Stomach (tissue), 9 donors: ENCODE measurements around the gene NR0B2. TPM values are rescaled to one million over a fixed set of nuclear protein-coding genes. Genes with fewer than 3 reads are reported as not detected.

Source experiments
- DNase-seq, 2 donors: peaks; one replicate each; pipeline versions ENCODE4 v3.0.0 to v3.0.0-alpha.2; 2013 to 2019
- H3K27ac ChIP-seq, 5 donors: fragments of 200-600 bp in 4 of 5; sonication (generic) in 4 of 5; one replicate each; pipeline ENCODE4 v1.5.1; 2013 to 2019; ENCODE audit warnings: mild to moderate bottlenecking in 1 of 5, moderate library complexity in 1 of 5
- H3K27me3 ChIP-seq, 3 donors: fragments of 200-600 bp; sonication (generic); one replicate each; pipeline ENCODE4 v1.5.1; 2017 to 2019; ENCODE audit warnings: mixed run types in 1 of 3
- H3K36me3 ChIP-seq, 4 donors: fragments of 200-600 bp; sonication (generic); 1 replicate in 3 of 4; 2 replicates in 1 of 4; pipeline ENCODE4 v1.5.1; 2016 to 2019
- H3K4me1 ChIP-seq, 4 donors: fragments of 200-600 bp; sonication (generic); one replicate each; pipeline ENCODE4 v1.5.1; 2016 to 2019
- H3K4me3 ChIP-seq, 4 donors: fragments of 200-600 bp; sonication (generic) in 3 of 4; one replicate each; pipeline ENCODE4 v1.5.1; 2016 to 2019; ENCODE audit warnings: mild to moderate bottlenecking in 1 of 4
- H3K9me3 ChIP-seq, 4 donors: fragments of 200-600 bp; sonication (generic); one replicate each; pipeline ENCODE4 v1.5.1; 2016 to 2019
- CTCF ChIP-seq, 7 experiments: fragments of 450-650 bp in 4 of 7; fragments of 200-600 bp in 3 of 7; sonication (generic) in 3 of 7; IDR thresholded peaks; one replicate each; pipeline ENCODE4 v1.5.1; 2016 to 2019; ENCODE audit warnings: antibody characterized with exemption in 7 of 7, control low read depth in 2 of 7, mild to moderate bottlenecking in 1 of 7
- EP300 ChIP-seq: sonication (generic); formaldehyde crosslinking; IDR thresholded peaks from one replicate; pipeline ENCODE4 v1.6.1; 2017; ENCODE audit warnings: antibody characterized with exemption
- POLR2A ChIP-seq, 4 donors: fragments of 450-650 bp; IDR thresholded peaks; one replicate each; pipeline ENCODE4 v1.6.1; 2016; ENCODE audit warnings: antibody characterized with exemption in 4 of 4, control low read depth in 2 of 4, mild to moderate bottlenecking in 1 of 4, moderate library complexity in 1 of 4
- POLR2AphosphoS5 ChIP-seq, 3 donors: sonication (generic); formaldehyde crosslinking; IDR thresholded peaks; one replicate each; pipeline ENCODE4 v1.6.1; 2016; ENCODE audit warnings: antibody characterized with exemption in 3 of 3
- WGBS, 5 donors: extraction: QIAGEN DNeasy Blood & Tissue Kit in 3 of 5; methylation state at CpG; one replicate each; pipeline versions ENCODE4 v1.1.5 to v1.1.7; 2013 to 2018; 5-methylcytosine and 5-hydroxymethylcytosine counted together
- intact Hi-C: fragments of 100-400 bp; cut with DNase I; formaldehyde crosslinking; loops from one replicate; pipeline ENCODE4 v1.15.1; 2023; ENCODE audit warnings: low total_unique reads
- polyA plus RNA-seq, 3 donors: library from polyadenylated mRNA; stranded (reverse); fragments of 200-250 nt; gene quantifications; one replicate each; pipeline ENCODE4 v1.2.3, GENCODE V29; 2013
- total RNA-seq, 5 donors: library from RNA; depleted of rRNA; stranded (reverse); fragments of >200 nt; gene quantifications; one replicate each; pipeline versions ENCODE4 v1.1.0 to v1.2.3, GENCODE V29; 2014 to 2016
- donor health status: healthy with polysubstance abuse.
- donor health status: Bipolar disorder and iron deficiency.
- donor health status: healthy.

Gene NR0B2
- total and polyA plus RNA-seq, 8 donors = 8.3 to 63.3 (median 26.5) TPM; not detected in 2

- DNase-seq = peak; percentile 98 to 99
- 0 to 1% (median 1%) methylated on average over 67 to 83 of the region's 83 CpGs for WGBS, 5 donors
- H3K9me3 ChIP-seq = no peaks in the 10 kb centered on the region
- H3K4me1 ChIP-seq = peaks cover 16 to 52% (median 30%) of the 10 kb centered on the region in 4 donors
- peaks cover 27 to 37% (median 34%) of the 10 kb centered on the region in 4 donors for H3K36me3 ChIP-seq
- H3K4me3 ChIP-seq = peak within 1 kb of the TSS; percentile 77 to 99 (median 94)
- peak within 1 kb of the TSS; percentile 93 to 97 (median 93) for H3K27ac ChIP-seq
- intact Hi-C loops = no loop called here
- TF ChIP-seq POLR2AphosphoS5 (IDR thresholded peaks at IDR 0.05) (peak; percentile 93 to 98 (median 95)), POLR2A (IDR thresholded peaks at IDR 0.05) (peak in 2 of 4 donors; percentile 56 to 75), EP300 (no peak), CTCF (IDR thresholded peaks at IDR 0.05) (no peak)
- no peaks in the 10 kb centered on the region for H3K27me3 ChIP-seq
These were observed 8.0 kb upstream of the NR0B2 start, which contains the start of gene NUDC for GRCh38 chr1:26921540-26922430. Gene NUDC, plus strand, starts transcription at chr1:26921743. Its CDS starts 106 bp downstream, at chr1:26921849.

- no peak for TF ChIP-seq CTCF (IDR thresholded peaks at IDR 0.05)
- TF ChIP-seq EP300 = no peak
- TF ChIP-seq POLR2A (IDR thresholded peaks at IDR 0.05) = no peak
- TF ChIP-seq POLR2AphosphoS5 (IDR thresholded peaks at IDR 0.05) = no peak
- WGBS, 5 donors = 12 to 22% (median 18%) methylated on average over 7 of the region's 7 CpGs
- peaks cover 16 to 51% (median 31%) of the 10 kb centered on the region in 4 donors for H3K4me1 ChIP-seq
- no peaks in the 10 kb centered on the region for H3K27me3 ChIP-seq
- intact Hi-C loops = no loop called here
- peaks cover 21 to 30% (median 27%) of the 10 kb centered on the region in 4 donors for H3K36me3 ChIP-seq
- H3K4me3 ChIP-seq = peak overlapping the region; percentile 77 to 99 (median 94)
- no peak for DNase-seq
- peak overlapping the region; percentile 93 to 97 (median 93) for H3K27ac ChIP-seq
- H3K9me3 ChIP-seq = no peaks in the 10 kb centered on the region
These were observed 7.4 kb upstream of the NR0B2 start for GRCh38 chr1:26921126-26921539.

- Histone ChIP-seq H3K27me3 (no peaks in the 10 kb centered on the region), H3K27ac (peak overlapping the region; percentile 44 to 93 (median 85)), H3K36me3 (no peaks in the 10 kb centered on the region), H3K4me3 (no peak overlapping the region), H3K9me3 (no peaks in the 10 kb centered on the region), H3K4me1 (peaks cover 20 to 34% (median 26%) of the 10 kb centered on the region in 4 donors)
- peak; percentile 51 to 69 for DNase-seq
- no peak for TF ChIP-seq CTCF (IDR thresholded peaks at IDR 0.05)
- TF ChIP-seq POLR2A (IDR thresholded peaks at IDR 0.05) = no peak
- no peak for TF ChIP-seq POLR2AphosphoS5 (IDR thresholded peaks at IDR 0.05)
- TF ChIP-seq EP300 = no peak
- intact Hi-C loops = no loop called here
- 32 to 61% (median 46%) methylated on average over 5 of the region's 5 CpGs for WGBS, 5 donors
These were observed 1.5 kb upstream of the NR0B2 start for GRCh38 chr1:26915204-26915842.

- Histone ChIP-seq H3K27ac (peak overlapping the region; percentile 83 to 93 (median 89)), H3K4me3 (peak overlapping the region; percentile 32 to 45 (median 41)), H3K36me3 (no peaks in the 10 kb centered on the region), H3K27me3 (no peaks in the 10 kb centered on the region), H3K4me1 (peaks cover 25 to 36% (median 32%) of the 10 kb centered on the region in 4 donors), H3K9me3 (no peaks in the 10 kb centered on the region)
- no peak for DNase-seq
- 26 to 43% (median 29%) methylated on average over 4 to 5 of the region's 5 CpGs for WGBS, 5 donors
- TF ChIP-seq POLR2A (IDR thresholded peaks at IDR 0.05) (no peak), EP300 (no peak), CTCF (IDR thresholded peaks at IDR 0.05) (no peak)
- intact Hi-C loops = no loop called here
These were observed 404 bp downstream of the NR0B2 start for GRCh38 chr1:26913389-26913753.
